ENCODE data around the gene RAP1GAP2.

RAP1GAP2 gene

GRCh38 chr17:2893422-2893914, 97.2 kb downstream of the RAP1GAP2 start:
- Histone ChIP-seq H3K27ac (ENCODE audit: low read depth, low read length) (no peak overlapping the region), H3K4me1 (ENCODE audit: control insufficient read depth in 1 of 2, insufficient read depth in 2 of 2, low read length in 2 of 2) (peaks cover 10 to 11% of the 10 kb centered on the region in 2 donors), H3K4me3 (ENCODE audit: low read depth in 1 of 2, low read length in 2 of 2) (peak overlapping the region; percentile 10 to 40), H3K9ac (ENCODE audit: low read depth in 1 of 2, low read length in 2 of 2) (peak overlapping the region in 1 of 2 donors; percentile 27), H3K9me3 (ENCODE audit: control insufficient read depth in 1 of 2, low read length in 2 of 2) (no peaks in the 10 kb centered on the region), H3K36me3 (ENCODE audit: control insufficient read depth in 1 of 2, insufficient read depth in 2 of 2, low read length in 2 of 2) (no peaks in the 10 kb centered on the region), H3K27me3 (ENCODE audit: control insufficient read depth in 1 of 2, insufficient read depth in 2 of 2, low read length in 2 of 2) (no peaks in the 10 kb centered on the region)

- Histone ChIP-seq H3K4me3 (ENCODE audit: low read depth in 1 of 2, low read length in 2 of 2) (no peak overlapping the region), H3K9me3 (ENCODE audit: control insufficient read depth in 1 of 2, low read length in 2 of 2) (no peaks in the 10 kb centered on the region), H3K9ac (ENCODE audit: low read depth in 1 of 2, low read length in 2 of 2) (no peak overlapping the region), H3K27me3 (ENCODE audit: control insufficient read depth in 1 of 2, insufficient read depth in 2 of 2, low read length in 2 of 2) (no peaks in the 10 kb centered on the region), H3K36me3 (ENCODE audit: control insufficient read depth in 1 of 2, insufficient read depth in 2 of 2, low read length in 2 of 2) (no peaks in the 10 kb centered on the region), H3K27ac (ENCODE audit: low read depth, low read length) (peak overlapping the region; percentile 10), H3K4me1 (ENCODE audit: control insufficient read depth in 1 of 2, insufficient read depth in 2 of 2, low read length in 2 of 2) (peaks cover 13 to 14% of the 10 kb centered on the region in 2 donors)
Observed at GRCh38 chr17:2894782-2895181, 98.5 kb downstream of the RAP1GAP2 start.

GRCh38 chr17:2897605-2898004, 101.4 kb downstream of the RAP1GAP2 start:
- H3K9me3 ChIP-seq (ENCODE audit: control insufficient read depth in 1 of 2, low read length in 2 of 2): no peaks in the 10 kb centered on the region
- no peaks in the 10 kb centered on the region for H3K36me3 ChIP-seq (ENCODE audit: control insufficient read depth in 1 of 2, insufficient read depth in 2 of 2, low read length in 2 of 2)
- H3K27me3 ChIP-seq (ENCODE audit: control insufficient read depth in 1 of 2, insufficient read depth in 2 of 2, low read length in 2 of 2): no peaks in the 10 kb centered on the region
- peaks cover 19 to 24% of the 10 kb centered on the region in 2 donors for H3K4me1 ChIP-seq (ENCODE audit: control insufficient read depth in 1 of 2, insufficient read depth in 2 of 2, low read length in 2 of 2)
- H3K9ac ChIP-seq (ENCODE audit: low read depth in 1 of 2, low read length in 2 of 2): no peak overlapping the region
- H3K4me3 ChIP-seq (ENCODE audit: low read depth in 1 of 2, low read length in 2 of 2): no peak overlapping the region
- H3K27ac ChIP-seq (ENCODE audit: low read depth, low read length): no peak overlapping the region

- no peaks in the 10 kb centered on the region for H3K9me3 ChIP-seq (ENCODE audit: control insufficient read depth in 1 of 2, low read length in 2 of 2)
- H3K36me3 ChIP-seq (ENCODE audit: control insufficient read depth in 1 of 2, insufficient read depth in 2 of 2, low read length in 2 of 2): no peaks in the 10 kb centered on the region
- H3K27ac ChIP-seq (ENCODE audit: low read depth, low read length): no peak overlapping the region
- peak overlapping the region in 1 of 2 donors; percentile 2 for H3K9ac ChIP-seq (ENCODE audit: low read depth in 1 of 2, low read length in 2 of 2)
- H3K27me3 ChIP-seq (ENCODE audit: control insufficient read depth in 1 of 2, insufficient read depth in 2 of 2, low read length in 2 of 2): no peaks in the 10 kb centered on the region
- H3K4me3 ChIP-seq (ENCODE audit: low read depth in 1 of 2, low read length in 2 of 2): no peak overlapping the region
- peaks cover 25 to 27% of the 10 kb centered on the region in 2 donors for H3K4me1 ChIP-seq (ENCODE audit: control insufficient read depth in 1 of 2, insufficient read depth in 2 of 2, low read length in 2 of 2)
Observed at GRCh38 chr17:2898255-2898926, 102.2 kb downstream of the RAP1GAP2 start.

- Histone ChIP-seq H3K4me1 (ENCODE audit: control insufficient read depth in 1 of 2, insufficient read depth in 2 of 2, low read length in 2 of 2) (peaks cover 29 to 35% of the 10 kb centered on the region in 2 donors), H3K27ac (ENCODE audit: low read depth, low read length) (no peak overlapping the region), H3K9me3 (ENCODE audit: control insufficient read depth in 1 of 2, low read length in 2 of 2) (no peaks in the 10 kb centered on the region), H3K27me3 (ENCODE audit: control insufficient read depth in 1 of 2, insufficient read depth in 2 of 2, low read length in 2 of 2) (no peaks in the 10 kb centered on the region), H3K36me3 (ENCODE audit: control insufficient read depth in 1 of 2, insufficient read depth in 2 of 2, low read length in 2 of 2) (no peaks in the 10 kb centered on the region), H3K4me3 (ENCODE audit: low read depth in 1 of 2, low read length in 2 of 2) (no peak overlapping the region), H3K9ac (ENCODE audit: low read depth in 1 of 2, low read length in 2 of 2) (peak overlapping the region in 1 of 2 donors; percentile 38)
Observed at GRCh38 chr17:2899906-2900305, 103.7 kb downstream of the RAP1GAP2 start.

- Histone ChIP-seq H3K9me3 (ENCODE audit: control insufficient read depth in 1 of 2, low read length in 2 of 2) (no peaks in the 10 kb centered on the region), H3K9ac (ENCODE audit: low read depth in 1 of 2, low read length in 2 of 2) (no peak overlapping the region), H3K4me1 (ENCODE audit: control insufficient read depth in 1 of 2, insufficient read depth in 2 of 2, low read length in 2 of 2) (peaks cover 29 to 35% of the 10 kb centered on the region in 2 donors), H3K27ac (ENCODE audit: low read depth, low read length) (peak overlapping the region; percentile 33), H3K36me3 (ENCODE audit: control insufficient read depth in 1 of 2, insufficient read depth in 2 of 2, low read length in 2 of 2) (no peaks in the 10 kb centered on the region), H3K4me3 (ENCODE audit: low read depth in 1 of 2, low read length in 2 of 2) (no peak overlapping the region), H3K27me3 (ENCODE audit: control insufficient read depth in 1 of 2, insufficient read depth in 2 of 2, low read length in 2 of 2) (no peaks in the 10 kb centered on the region)
Observed at GRCh38 chr17:2900842-2901241, 104.6 kb downstream of the RAP1GAP2 start.

- Histone ChIP-seq H3K36me3 (ENCODE audit: control insufficient read depth in 1 of 2, insufficient read depth in 2 of 2, low read length in 2 of 2) (no peaks in the 10 kb centered on the region), H3K27me3 (ENCODE audit: control insufficient read depth in 1 of 2, insufficient read depth in 2 of 2, low read length in 2 of 2) (no peaks in the 10 kb centered on the region), H3K9me3 (ENCODE audit: control insufficient read depth in 1 of 2, low read length in 2 of 2) (no peaks in the 10 kb centered on the region), H3K4me1 (ENCODE audit: control insufficient read depth in 1 of 2, insufficient read depth in 2 of 2, low read length in 2 of 2) (peaks cover 29 to 35% of the 10 kb centered on the region in 2 donors), H3K9ac (ENCODE audit: low read depth in 1 of 2, low read length in 2 of 2) (no peak overlapping the region), H3K27ac (ENCODE audit: low read depth, low read length) (no peak overlapping the region), H3K4me3 (ENCODE audit: low read depth in 1 of 2, low read length in 2 of 2) (no peak overlapping the region)
Observed at GRCh38 chr17:2901582-2901981, 105.3 kb downstream of the RAP1GAP2 start.

GRCh38 chr17:2902546-2902945, 106.3 kb downstream of the RAP1GAP2 start:
- H3K36me3 ChIP-seq (ENCODE audit: control insufficient read depth in 1 of 2, insufficient read depth in 2 of 2, low read length in 2 of 2): no peaks in the 10 kb centered on the region
- H3K27me3 ChIP-seq (ENCODE audit: control insufficient read depth in 1 of 2, insufficient read depth in 2 of 2, low read length in 2 of 2): no peaks in the 10 kb centered on the region
- H3K4me3 ChIP-seq (ENCODE audit: low read depth in 1 of 2, low read length in 2 of 2): no peak overlapping the region
- no peak overlapping the region for H3K27ac ChIP-seq (ENCODE audit: low read depth, low read length)
- H3K4me1 ChIP-seq (ENCODE audit: control insufficient read depth in 1 of 2, insufficient read depth in 2 of 2, low read length in 2 of 2): peaks cover 29 to 35% of the 10 kb centered on the region in 2 donors
- H3K9ac ChIP-seq (ENCODE audit: low read depth in 1 of 2, low read length in 2 of 2): no peak overlapping the region
- H3K9me3 ChIP-seq (ENCODE audit: control insufficient read depth in 1 of 2, low read length in 2 of 2): no peaks in the 10 kb centered on the region

GRCh38 chr17:2903193-2903974, 107.1 kb downstream of the RAP1GAP2 start:
- Histone ChIP-seq H3K27me3 (ENCODE audit: control insufficient read depth in 1 of 2, insufficient read depth in 2 of 2, low read length in 2 of 2) (no peaks in the 10 kb centered on the region), H3K9ac (ENCODE audit: low read depth in 1 of 2, low read length in 2 of 2) (no peak overlapping the region), H3K36me3 (ENCODE audit: control insufficient read depth in 1 of 2, insufficient read depth in 2 of 2, low read length in 2 of 2) (no peaks in the 10 kb centered on the region), H3K4me1 (ENCODE audit: control insufficient read depth in 1 of 2, insufficient read depth in 2 of 2, low read length in 2 of 2) (peaks cover 29 to 32% of the 10 kb centered on the region in 2 donors), H3K4me3 (ENCODE audit: low read depth in 1 of 2, low read length in 2 of 2) (no peak overlapping the region), H3K9me3 (ENCODE audit: control insufficient read depth in 1 of 2, low read length in 2 of 2) (no peaks in the 10 kb centered on the region), H3K27ac (ENCODE audit: low read depth, low read length) (peak overlapping the region; percentile 30)

GRCh38 chr17:2904135-2904534, 107.9 kb downstream of the RAP1GAP2 start:
- Histone ChIP-seq H3K4me1 (ENCODE audit: control insufficient read depth in 1 of 2, insufficient read depth in 2 of 2, low read length in 2 of 2) (peaks cover 29 to 31% of the 10 kb centered on the region in 2 donors), H3K27ac (ENCODE audit: low read depth, low read length) (no peak overlapping the region), H3K4me3 (ENCODE audit: low read depth in 1 of 2, low read length in 2 of 2) (no peak overlapping the region), H3K36me3 (ENCODE audit: control insufficient read depth in 1 of 2, insufficient read depth in 2 of 2, low read length in 2 of 2) (no peaks in the 10 kb centered on the region), H3K9ac (ENCODE audit: low read depth in 1 of 2, low read length in 2 of 2) (no peak overlapping the region), H3K9me3 (ENCODE audit: control insufficient read depth in 1 of 2, low read length in 2 of 2) (no peaks in the 10 kb centered on the region), H3K27me3 (ENCODE audit: control insufficient read depth in 1 of 2, insufficient read depth in 2 of 2, low read length in 2 of 2) (no peaks in the 10 kb centered on the region)

All from duodenal mucosa (tissue), 2 donors.